ENCODE results near the gene ATP8A2. TPM values are rescaled to one million over a fixed set of nuclear protein-coding genes. Genes with fewer than 3 reads are reported as not detected.

ATP8A2 gene
- total RNA-seq, 1 donor from 2014 or later: 4.2 TPM

DNA sequence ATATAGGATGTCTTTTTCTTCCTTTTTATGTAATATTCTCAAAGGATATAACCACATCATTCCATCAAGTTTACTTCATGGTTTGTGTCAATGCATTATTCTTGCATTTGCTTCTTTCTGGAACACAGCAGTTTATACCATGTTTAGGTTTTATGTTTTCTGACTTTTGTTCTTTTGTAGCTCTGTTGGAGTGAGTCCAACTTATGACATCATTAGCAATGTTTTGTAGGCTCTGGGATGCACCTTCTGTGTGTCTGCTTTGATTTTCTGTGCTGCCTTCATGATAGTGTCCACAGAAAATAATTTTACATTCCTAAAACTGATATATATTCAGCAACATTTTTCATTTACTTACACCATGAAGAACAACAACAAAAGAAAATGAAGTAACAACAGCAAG is 611.1 kb downstream of the ATP8A2 start:
- Histone ChIP-seq H3K79me2 (ENCODE audit: low read depth) (no peaks in the 10 kb centered on the region), H4K20me1 (ENCODE audit: low read depth) (no peaks in the 10 kb centered on the region), H3K4me2 (no peak overlapping the region), H3K9ac (no peak overlapping the region), H3K27me3 (no peaks in the 10 kb centered on the region), H3K36me3 (no peaks in the 10 kb centered on the region), H3K4me1 (peaks cover 45% of the 10 kb centered on the region), H3K27ac (no peak overlapping the region), H3F3A (ENCODE audit: low read depth) (peaks cover 33% of the 10 kb centered on the region), H3K4me3 (no peak overlapping the region), H3K9me3 (ENCODE audit: low read depth) (no peaks in the 10 kb centered on the region), H2AFZ (replicated peaks) (no peak overlapping the region)
- Mint-ChIP-seq H3K4me1 (peaks cover 21% of the 10 kb centered on the region), H3K4me3 (no peak overlapping the region), H3K36me3 (no peaks in the 10 kb centered on the region), H3K27me3 (ENCODE audit: insufficient read depth, low read depth) (peaks cover 5% of the 10 kb centered on the region), H3K27ac (no peak overlapping the region), H3K9me3 (no peaks in the 10 kb centered on the region)
- TF ChIP-seq EZH2 (IDR thresholded peaks at IDR 0.05): no peak
- TF ChIP-seq, protein P1, sequence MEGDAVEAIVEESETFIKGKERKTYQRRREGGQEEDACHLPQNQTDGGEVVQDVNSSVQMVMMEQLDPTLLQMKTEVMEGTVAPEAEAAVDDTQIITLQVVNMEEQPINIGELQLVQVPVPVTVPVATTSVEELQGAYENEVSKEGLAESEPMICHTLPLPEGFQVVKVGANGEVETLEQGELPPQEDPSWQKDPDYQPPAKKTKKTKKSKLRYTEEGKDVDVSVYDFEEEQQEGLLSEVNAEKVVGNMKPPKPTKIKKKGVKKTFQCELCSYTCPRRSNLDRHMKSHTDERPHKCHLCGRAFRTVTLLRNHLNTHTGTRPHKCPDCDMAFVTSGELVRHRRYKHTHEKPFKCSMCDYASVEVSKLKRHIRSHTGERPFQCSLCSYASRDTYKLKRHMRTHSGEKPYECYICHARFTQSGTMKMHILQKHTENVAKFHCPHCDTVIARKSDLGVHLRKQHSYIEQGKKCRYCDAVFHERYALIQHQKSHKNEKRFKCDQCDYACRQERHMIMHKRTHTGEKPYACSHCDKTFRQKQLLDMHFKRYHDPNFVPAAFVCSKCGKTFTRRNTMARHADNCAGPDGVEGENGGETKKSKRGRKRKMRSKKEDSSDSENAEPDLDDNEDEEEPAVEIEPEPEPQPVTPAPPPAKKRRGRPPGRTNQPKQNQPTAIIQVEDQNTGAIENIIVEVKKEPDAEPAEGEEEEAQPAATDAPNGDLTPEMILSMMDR (IDR thresholded peaks at IDR 0.05): no peak
- no peak for TF ChIP-seq EZH2phosphoT487 (IDR thresholded peaks at IDR 0.05)
- no peak for DNase-seq (ENCODE audit: low spot score)

DNA sequence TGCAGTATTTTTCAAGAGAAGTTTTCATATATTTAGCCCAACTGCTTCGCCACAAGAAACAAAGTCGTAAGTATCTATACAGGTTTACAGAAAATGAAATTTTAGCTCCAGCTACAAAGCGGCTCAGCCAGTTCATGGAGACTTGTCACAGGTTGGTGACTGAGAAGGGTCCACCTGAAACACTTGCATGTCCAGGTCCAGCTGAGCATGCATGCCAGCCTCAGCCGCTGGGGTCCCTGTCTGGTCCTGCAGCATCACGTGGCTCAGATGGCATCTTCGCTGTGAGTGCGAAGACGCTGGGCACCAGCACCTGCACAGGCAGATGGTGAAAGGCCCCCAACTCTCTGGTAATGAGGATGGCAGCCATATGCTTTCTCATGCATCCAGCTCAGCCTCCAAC is 616.2 kb downstream of the ATP8A2 start:
- Mint-ChIP-seq H3K36me3 (no peaks in the 10 kb centered on the region), H3K4me3 (no peak overlapping the region), H3K4me1 (peaks cover 15% of the 10 kb centered on the region), H3K9me3 (peaks cover 2% of the 10 kb centered on the region), H3K27ac (no peak overlapping the region), H3K27me3 (ENCODE audit: insufficient read depth, low read depth) (peaks cover 8% of the 10 kb centered on the region)
- Histone ChIP-seq H4K20me1 (ENCODE audit: low read depth) (no peaks in the 10 kb centered on the region), H3K4me3 (no peak overlapping the region), H3K36me3 (no peaks in the 10 kb centered on the region), H3K79me2 (ENCODE audit: low read depth) (no peaks in the 10 kb centered on the region), H3K27ac (no peak overlapping the region), H3K9me3 (ENCODE audit: low read depth) (no peaks in the 10 kb centered on the region), H3F3A (ENCODE audit: low read depth) (peaks cover 23% of the 10 kb centered on the region), H3K27me3 (no peaks in the 10 kb centered on the region), H3K4me2 (no peak overlapping the region), H3K4me1 (peaks cover 20% of the 10 kb centered on the region), H3K9ac (no peak overlapping the region), H2AFZ (replicated peaks) (no peak overlapping the region)
- no peak for DNase-seq (ENCODE audit: low spot score)
- TF ChIP-seq, protein P1 (IDR thresholded peaks at IDR 0.05): no peak
- no peak for TF ChIP-seq EZH2 (IDR thresholded peaks at IDR 0.05)
- no peak for TF ChIP-seq EZH2phosphoT487 (IDR thresholded peaks at IDR 0.05)

- no peak for DNase-seq (ENCODE audit: low spot score)
- Mint-ChIP-seq H3K4me1 (peaks cover 13% of the 10 kb centered on the region), H3K27ac (no peak overlapping the region), H3K36me3 (no peaks in the 10 kb centered on the region), H3K9me3 (peaks cover 2% of the 10 kb centered on the region), H3K4me3 (no peak overlapping the region), H3K27me3 (ENCODE audit: insufficient read depth, low read depth) (peaks cover 8% of the 10 kb centered on the region)
- TF ChIP-seq, protein P1 (IDR thresholded peaks at IDR 0.05): no peak
- TF ChIP-seq EZH2phosphoT487 (IDR thresholded peaks at IDR 0.05): no peak
- TF ChIP-seq EZH2 (IDR thresholded peaks at IDR 0.05): no peak
- Histone ChIP-seq H3K27me3 (no peaks in the 10 kb centered on the region), H3K9ac (no peak overlapping the region), H3K4me3 (no peak overlapping the region), H3K36me3 (no peaks in the 10 kb centered on the region), H3K9me3 (ENCODE audit: low read depth) (no peaks in the 10 kb centered on the region), H3K4me1 (peaks cover 20% of the 10 kb centered on the region), H3K4me2 (peak overlapping the region; percentile 11), H4K20me1 (ENCODE audit: low read depth) (no peaks in the 10 kb centered on the region), H3F3A (ENCODE audit: low read depth) (peaks cover 23% of the 10 kb centered on the region), H3K79me2 (ENCODE audit: low read depth) (no peaks in the 10 kb centered on the region), H3K27ac (no peak overlapping the region), H2AFZ (replicated peaks) (no peak overlapping the region)
These were observed 616.9 kb downstream of the ATP8A2 start for GRCh38 chr13:25988661-25989060.

All from neural progenitor cell (in vitro differentiated cells).